Suprapubic skin (tissue), 4 donors: ENCODE measurements around the gene C2CD4D. TPM values are rescaled to one million over a fixed set of nuclear protein-coding genes. Genes with fewer than 3 reads are reported as not detected.

ENCODE experiments used
- DNase-seq, 2 donors: peaks; one replicate each; pipeline ENCODE4 v3.0.0-alpha.2; 2019; ENCODE audit warnings: low spot score in 2 of 2
- H3K27ac ChIP-seq: fragments of 200-600 bp; sonication (generic); one replicate; pipeline ENCODE4 v1.5.1; 2019
- H3K27me3 ChIP-seq: fragments of 200-600 bp; sonication (generic); one replicate; pipeline ENCODE4 v1.5.1; 2019
- H3K36me3 ChIP-seq: fragments of 200-600 bp; sonication (generic); one replicate; pipeline ENCODE4 v1.5.1; 2019
- H3K4me1 ChIP-seq: fragments of 200-600 bp; sonication (generic); one replicate; pipeline ENCODE4 v1.5.1; 2019
- H3K4me3 ChIP-seq: fragments of 200-600 bp; sonication (generic); one replicate; pipeline ENCODE4 v1.5.1; 2019; ENCODE audit warnings: mild to moderate bottlenecking
- H3K9me3 ChIP-seq: fragments of 200-600 bp; sonication (generic); one replicate; pipeline ENCODE4 v1.5.1; 2019
- CTCF ChIP-seq, 2 donors: fragments of 200-600 bp in 1 of 2; fragments of 450-650 bp in 1 of 2; sonication (generic) in 1 of 2; IDR thresholded peaks; one replicate each; pipeline ENCODE4 v1.5.1; 2016 to 2019; ENCODE audit warnings: antibody characterized with exemption in 2 of 2, mild to moderate bottlenecking in 1 of 2, moderate library complexity in 1 of 2
- EP300 ChIP-seq: sonication (generic); formaldehyde crosslinking; IDR thresholded peaks from one replicate; pipeline ENCODE4 v1.6.1; 2017; ENCODE audit warnings: antibody characterized with exemption
- POLR2A ChIP-seq, 2 donors: fragments of 450-650 bp; IDR thresholded peaks; one replicate each; pipeline ENCODE4 v1.6.1; 2017; ENCODE audit warnings: antibody characterized with exemption in 2 of 2, mild to moderate bottlenecking in 2 of 2, moderate library complexity in 2 of 2
- POLR2AphosphoS5 ChIP-seq, 3 donors: sonication (generic); formaldehyde crosslinking; IDR thresholded peaks; one replicate each; pipeline ENCODE4 v1.6.1; 2017; ENCODE audit warnings: antibody characterized with exemption in 3 of 3
- WGBS: methylation state at CpG from one replicate; pipeline ENCODE4 v1.1.5; 2018; 5-methylcytosine and 5-hydroxymethylcytosine counted together
- total RNA-seq, 4 donors: library from RNA; depleted of rRNA; stranded (reverse); fragments of >200 nt; gene quantifications; one replicate each; pipeline ENCODE4 v1.1.0, GENCODE V29; 2016

Gene C2CD4D
- total RNA-seq, 4 donors from 2014 or later: 0.68 to 7.3 (median 2.1) TPM

DNA sequence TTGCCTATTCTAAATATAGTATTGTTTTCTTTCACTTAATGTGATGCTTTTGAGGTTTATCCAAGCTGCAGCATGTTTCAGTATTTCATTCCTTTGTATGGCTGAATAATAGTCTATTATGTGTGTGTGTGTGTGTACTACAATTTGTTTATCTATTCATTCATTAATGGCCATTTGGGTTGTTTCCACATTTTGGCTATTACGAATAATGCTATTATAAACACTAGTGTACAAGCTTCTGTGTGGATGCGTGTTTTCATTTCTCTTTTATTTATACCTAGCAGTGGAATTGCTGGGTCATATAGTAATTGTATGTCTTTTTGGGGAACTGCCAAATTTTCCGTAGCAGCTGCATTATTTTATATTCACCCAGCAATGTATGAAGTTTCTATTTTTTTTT lies 28.9 kb upstream of the C2CD4D start:
- no peak overlapping the region for H3K27ac ChIP-seq
- 25% methylated on average over 3 of the region's 3 CpGs for WGBS
- no peak overlapping the region for H3K4me3 ChIP-seq
- peaks cover 3% of the 10 kb centered on the region for H3K36me3 ChIP-seq
- DNase-seq: no peak
- no peaks in the 10 kb centered on the region for H3K9me3 ChIP-seq
- TF ChIP-seq POLR2AphosphoS5 (IDR thresholded peaks at IDR 0.05): no peak
- TF ChIP-seq POLR2A (IDR thresholded peaks at IDR 0.05): no peak
- no peak for TF ChIP-seq CTCF (IDR thresholded peaks at IDR 0.05)
- no peak for TF ChIP-seq EP300
- H3K4me1 ChIP-seq: peaks cover 18% of the 10 kb centered on the region
- no peaks in the 10 kb centered on the region for H3K27me3 ChIP-seq

DNA sequence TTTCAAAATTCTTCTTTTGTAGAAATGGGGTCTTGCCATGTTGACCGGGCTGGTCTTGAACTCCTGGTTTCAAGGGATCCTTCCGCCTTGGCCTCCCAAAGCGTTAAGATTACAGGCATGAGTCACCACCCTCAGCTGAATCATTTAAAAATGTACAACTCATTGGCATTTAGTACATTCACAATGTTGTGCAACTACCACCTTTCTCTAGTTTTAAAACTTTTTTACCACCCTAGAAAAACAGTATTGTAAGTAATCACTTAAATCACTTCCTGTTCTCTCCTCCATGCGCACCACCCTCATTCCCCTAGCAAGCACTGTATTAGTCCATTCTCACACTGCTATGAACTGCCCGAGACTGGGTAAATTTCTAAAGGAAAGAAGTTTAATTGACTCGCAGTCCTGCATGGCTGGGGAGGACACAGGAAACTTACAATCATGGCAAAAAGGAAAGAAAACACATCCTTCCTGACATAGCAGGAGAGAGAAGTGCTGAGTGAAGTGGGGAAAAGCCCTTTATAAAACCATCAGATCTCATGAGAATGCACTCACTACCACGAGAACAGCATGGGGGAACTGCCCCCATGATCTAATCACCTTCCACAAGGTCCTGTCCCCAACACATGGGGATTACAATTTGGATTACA lies 28.3 kb upstream of the C2CD4D start:
- H3K9me3 ChIP-seq: no peaks in the 10 kb centered on the region
- H3K4me3 ChIP-seq: no peak overlapping the region
- DNase-seq: no peak
- H3K4me1 ChIP-seq: peaks cover 18% of the 10 kb centered on the region
- no peaks in the 10 kb centered on the region for H3K27me3 ChIP-seq
- TF ChIP-seq POLR2AphosphoS5 (IDR thresholded peaks at IDR 0.05) (no peak), POLR2A (IDR thresholded peaks at IDR 0.05) (no peak), EP300 (no peak), CTCF (IDR thresholded peaks at IDR 0.05) (no peak)
- 70% methylated on average over 7 of the region's 7 CpGs for WGBS
- H3K36me3 ChIP-seq: no peaks in the 10 kb centered on the region
- H3K27ac ChIP-seq: no peak overlapping the region

- Histone ChIP-seq H3K27me3 (no peaks in the 10 kb centered on the region), H3K27ac (no peak overlapping the region)
- WGBS: 43% methylated on average over 2 of the region's 2 CpGs
Measured at GRCh38 chr1:151867321-151867720, 27.7 kb upstream of the C2CD4D start.

DNA sequence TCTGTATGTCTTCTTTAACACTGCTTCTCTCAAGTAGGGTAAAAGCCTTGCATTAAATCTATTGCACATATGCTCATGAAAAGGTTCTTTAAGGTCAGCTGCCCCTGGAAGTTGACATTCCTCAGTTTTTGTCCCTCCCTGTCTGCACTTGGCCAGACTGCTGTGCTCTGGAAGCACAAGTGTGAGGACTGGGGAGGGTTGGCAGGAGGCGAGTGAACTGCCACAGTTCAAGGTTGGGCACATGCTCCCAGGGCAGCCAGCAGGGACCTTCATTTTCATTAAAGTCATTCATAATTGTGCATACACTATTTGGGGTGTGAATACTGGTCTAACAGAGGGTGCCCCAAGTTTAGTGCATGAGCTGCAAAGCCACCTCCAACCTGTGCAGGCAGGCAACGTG lies 24.8 kb upstream of the C2CD4D start:
- no peak for TF ChIP-seq POLR2AphosphoS5 (IDR thresholded peaks at IDR 0.05)
- no peak for TF ChIP-seq CTCF (IDR thresholded peaks at IDR 0.05)
- no peak for TF ChIP-seq POLR2A (IDR thresholded peaks at IDR 0.05)
- Histone ChIP-seq H3K36me3 (no peaks in the 10 kb centered on the region), H3K27ac (no peak overlapping the region), H3K27me3 (no peaks in the 10 kb centered on the region), H3K9me3 (no peaks in the 10 kb centered on the region), H3K4me1 (peaks cover 27% of the 10 kb centered on the region), H3K4me3 (no peak overlapping the region)
- no peak for DNase-seq
- 50% methylated on average over 2 of the region's 2 CpGs for WGBS

More at GRCh38 chr1:151867321-151867720, 27.7 kb upstream of the C2CD4D start:
- Histone ChIP-seq H3K36me3 (no peaks in the 10 kb centered on the region), H3K4me3 (no peak overlapping the region), H3K9me3 (no peaks in the 10 kb centered on the region), H3K4me1 (peaks cover 18% of the 10 kb centered on the region)
- TF ChIP-seq POLR2A (IDR thresholded peaks at IDR 0.05): no peak
- TF ChIP-seq CTCF (IDR thresholded peaks at IDR 0.05): no peak
- no peak for TF ChIP-seq EP300
- no peak for TF ChIP-seq POLR2AphosphoS5 (IDR thresholded peaks at IDR 0.05)
- no peak for DNase-seq

GRCh38 chr1:151862604-151863003 lies 23.0 kb upstream of the C2CD4D start:
- Histone ChIP-seq H3K27ac (no peak overlapping the region), H3K4me3 (no peak overlapping the region), H3K9me3 (no peaks in the 10 kb centered on the region), H3K4me1 (peaks cover 37% of the 10 kb centered on the region), H3K36me3 (no peaks in the 10 kb centered on the region), H3K27me3 (no peaks in the 10 kb centered on the region)
- DNase-seq: no peak
- TF ChIP-seq EP300 (no peak), CTCF (IDR thresholded peaks at IDR 0.05) (no peak)
